Stimulated activated CD4-positive, alpha-beta T cell treated with anti-CD3 and anti-CD28 coated beads, Interleukin-15, amount 100 ng/mL, for 24 hours (primary cell): ENCODE data around the gene INSYN1.
"Not testable (repeated sequence)": the region's sequence is repeated elsewhere in the genome, so short reads cannot be mapped to it uniquely, and the experiment has no call there.

ENCODE experiments used
- DNase-seq: peaks from one replicate; pipeline ENCODE4 v3.0.0-alpha.2; 2020

Gene INSYN1

DNA sequence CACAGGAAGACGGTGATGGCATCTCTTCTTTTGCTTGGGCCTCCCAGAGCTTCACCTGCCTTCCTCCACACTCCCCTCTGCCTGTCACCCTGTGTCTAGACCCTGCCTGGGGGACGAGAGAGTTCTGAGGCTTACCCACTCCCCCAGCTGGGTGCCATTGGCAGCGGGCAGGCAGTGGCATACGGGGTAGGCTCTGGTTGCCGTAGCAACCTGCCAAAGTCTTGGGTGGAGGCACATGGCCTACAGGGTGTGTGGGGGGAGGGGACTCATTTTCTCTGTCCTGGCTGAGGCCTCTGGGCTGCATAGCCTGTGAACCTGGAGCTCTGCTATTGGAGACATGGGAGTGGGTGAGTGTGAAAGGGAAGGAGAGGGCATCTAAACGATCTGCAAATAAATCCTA lies 4.4 kb downstream of the INSYN1 start:
- no peak for DNase-seq

DNA sequence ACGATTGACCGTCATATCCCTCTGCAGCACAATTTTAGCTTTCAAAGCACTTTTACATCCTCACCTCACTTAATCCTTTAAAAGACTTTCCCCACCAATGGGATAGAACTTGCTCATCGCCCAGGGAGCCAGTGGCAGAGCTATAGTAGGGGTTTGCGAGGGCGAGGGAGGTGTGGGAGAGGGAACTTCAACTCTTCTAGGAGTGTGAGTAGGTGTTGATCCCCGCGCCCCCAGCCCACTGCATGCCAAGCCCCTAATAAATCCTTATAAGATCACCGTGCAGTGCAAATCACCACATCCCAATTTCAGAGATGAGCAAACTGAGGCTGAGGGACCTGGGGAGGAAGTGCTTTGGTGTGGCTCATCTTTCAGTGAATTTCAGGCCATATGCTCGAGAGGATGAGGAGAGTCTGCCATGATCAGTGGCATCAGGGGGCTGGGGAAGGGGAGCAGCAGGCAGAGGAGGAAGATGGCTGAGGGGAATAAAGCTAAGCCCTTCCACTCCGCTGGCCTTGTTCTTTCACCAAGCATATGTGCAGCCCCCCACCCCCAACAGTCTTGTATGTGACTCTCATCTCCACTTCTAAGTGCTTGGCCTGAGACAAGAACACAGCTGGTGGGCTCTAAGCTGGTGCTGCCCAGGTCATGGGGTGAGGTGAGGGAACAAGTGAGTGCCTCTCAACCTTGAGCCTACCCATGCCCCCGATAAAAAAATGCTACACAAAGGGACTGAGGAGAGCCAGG lies 5.1 kb downstream of the INSYN1 start:
- DNase-seq = no peak

DNA sequence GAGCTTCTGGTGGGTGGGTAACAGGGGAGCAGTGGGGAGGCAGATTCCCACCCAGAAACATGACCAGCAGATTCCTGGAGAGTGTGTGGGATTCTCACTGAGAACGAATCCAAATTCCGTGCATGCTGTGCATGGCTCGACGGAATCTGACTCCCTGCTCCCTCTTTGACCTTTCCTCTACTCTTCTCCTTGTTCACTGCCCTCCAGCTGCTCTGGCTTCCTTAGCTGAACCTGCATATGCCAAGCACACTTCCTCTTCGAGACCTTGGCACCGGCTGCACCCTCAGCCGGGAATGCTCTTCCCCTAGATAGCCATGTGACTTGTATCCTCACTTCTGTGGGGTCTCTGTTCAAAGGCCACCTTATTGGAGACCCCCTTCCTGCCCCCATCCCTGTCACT lies 6.3 kb downstream of the INSYN1 start:
- no peak for DNase-seq

DNA sequence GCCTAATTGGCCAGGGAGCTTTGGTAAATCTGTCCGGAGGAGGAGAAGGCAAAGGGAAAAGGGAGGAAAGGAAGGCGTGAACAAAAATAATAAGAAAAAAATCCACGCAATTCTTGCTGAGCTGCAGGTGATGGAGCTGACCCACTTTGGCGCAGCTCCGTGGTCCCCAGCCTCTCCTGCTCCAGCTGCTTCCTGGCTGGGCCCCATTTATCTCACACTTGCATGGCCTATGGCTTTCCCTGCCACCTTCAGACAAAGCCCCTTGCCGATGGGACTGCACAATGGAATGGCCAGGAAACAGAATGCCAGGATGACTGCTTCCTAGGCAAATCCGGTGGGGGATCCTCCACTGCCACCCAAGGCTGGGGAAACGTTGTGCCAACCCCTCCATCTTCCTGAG lies 6.9 kb downstream of the INSYN1 start:
- DNase-seq = no peak

DNA sequence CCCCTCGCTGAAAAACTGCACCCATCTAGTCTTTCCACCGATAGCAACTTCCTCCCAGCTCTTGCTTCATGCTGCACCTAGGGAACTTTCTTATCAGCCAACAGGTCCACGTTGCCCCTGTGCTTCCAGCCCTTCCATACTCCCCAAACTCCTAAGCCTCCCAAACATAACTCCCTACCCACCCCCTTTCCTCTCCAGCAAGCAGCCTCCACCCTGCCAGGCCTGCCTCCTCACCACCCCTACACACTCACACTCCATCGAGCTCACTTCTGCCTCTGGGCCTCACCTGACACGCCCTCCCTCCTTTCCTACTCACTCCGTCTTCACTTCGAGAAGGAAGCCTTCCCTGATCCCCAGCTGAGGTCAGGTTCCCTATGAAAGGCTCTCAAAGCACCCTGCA lies 8.1 kb downstream of the INSYN1 start:
- DNase-seq = no peak

DNA sequence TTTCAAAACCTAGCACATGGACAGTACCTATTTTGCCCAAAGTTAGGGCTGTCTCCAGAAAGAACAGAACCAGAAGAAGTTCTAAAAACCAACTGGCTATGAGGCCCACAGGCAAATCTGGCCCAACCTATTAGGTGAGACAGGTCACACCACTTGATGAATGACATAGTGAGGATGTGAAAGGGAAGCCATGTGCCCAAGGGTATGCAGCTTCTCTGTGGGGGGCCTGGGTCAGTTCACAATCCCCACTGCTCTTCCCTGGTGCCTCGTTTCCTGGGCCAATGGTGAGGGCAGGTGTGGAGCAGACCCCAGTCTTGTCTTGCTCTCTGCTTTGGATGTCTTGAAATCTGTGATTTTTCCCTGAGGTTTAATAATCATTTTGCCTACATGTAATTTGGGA lies 8.9 kb downstream of the INSYN1 start:
- no peak for DNase-seq

DNA sequence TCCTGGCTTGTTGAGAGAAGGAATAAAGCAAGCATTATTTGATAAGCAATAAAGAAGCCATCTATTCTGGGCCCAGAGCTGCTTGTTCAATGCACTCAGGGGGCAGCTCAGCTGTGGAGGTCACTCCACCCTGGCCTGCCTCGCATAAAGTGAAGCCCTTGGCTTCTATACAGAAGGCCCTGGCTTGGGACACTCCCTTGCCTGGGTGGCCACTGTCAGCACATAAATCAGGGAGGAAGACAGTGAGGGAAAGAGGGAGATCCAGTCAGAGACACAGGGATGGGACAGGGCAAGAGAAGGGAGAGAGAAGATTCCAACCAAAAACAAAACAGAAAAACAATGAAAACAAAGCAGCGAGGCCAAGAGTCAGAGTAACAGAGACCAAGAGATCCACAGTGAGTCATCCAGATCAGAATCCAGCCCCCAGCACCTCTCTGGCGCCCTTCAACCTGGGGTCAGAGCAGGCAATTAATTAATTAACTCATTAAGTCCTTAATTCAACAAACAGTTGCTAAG lies 11.8 kb downstream of the INSYN1 start:
- no peak for DNase-seq

DNA sequence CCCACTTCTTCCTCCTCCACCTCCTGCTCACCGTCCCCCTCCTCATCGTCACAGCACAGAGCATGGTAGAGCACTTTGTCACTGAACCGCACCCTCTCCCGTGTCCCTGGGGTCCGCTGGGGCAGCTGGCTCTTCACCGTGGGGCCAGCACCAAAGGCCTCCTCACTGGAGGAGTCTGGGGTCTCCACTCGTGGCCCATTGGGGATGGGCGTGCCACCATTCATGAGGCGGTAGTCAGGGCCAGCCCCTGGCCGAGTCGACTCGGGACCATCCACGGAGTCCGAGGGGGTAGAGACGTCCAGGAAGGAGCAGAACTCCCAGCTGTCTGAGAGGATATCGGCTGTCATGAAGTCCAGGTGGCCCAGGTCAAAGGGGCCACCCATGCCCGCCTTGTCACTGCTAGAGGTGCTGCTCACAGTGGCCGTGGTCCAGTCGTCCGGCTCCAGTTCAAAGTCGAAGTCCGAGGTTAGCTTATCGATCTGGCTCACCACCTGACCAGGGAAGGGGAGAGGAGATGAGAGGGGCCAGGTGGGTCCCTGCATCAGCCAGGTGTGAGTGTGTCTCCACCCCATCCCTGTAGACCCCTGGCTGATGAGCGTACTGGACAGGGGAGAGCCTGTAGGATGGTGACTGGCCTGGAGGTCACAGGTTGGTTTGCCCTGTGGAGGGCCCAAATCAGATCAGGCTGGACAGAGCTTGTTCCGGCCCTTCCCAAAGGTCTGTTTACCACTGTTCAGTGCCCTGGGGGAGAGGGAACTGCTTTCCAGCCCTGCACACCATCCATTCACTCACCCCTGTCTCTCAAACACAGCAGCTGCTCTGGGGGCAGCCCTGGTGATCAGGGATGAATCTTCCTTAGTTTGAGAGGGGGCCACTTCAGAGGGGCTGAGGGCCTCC lies 12.8 kb downstream of the INSYN1 start:
- DNase-seq = no peak

DNA sequence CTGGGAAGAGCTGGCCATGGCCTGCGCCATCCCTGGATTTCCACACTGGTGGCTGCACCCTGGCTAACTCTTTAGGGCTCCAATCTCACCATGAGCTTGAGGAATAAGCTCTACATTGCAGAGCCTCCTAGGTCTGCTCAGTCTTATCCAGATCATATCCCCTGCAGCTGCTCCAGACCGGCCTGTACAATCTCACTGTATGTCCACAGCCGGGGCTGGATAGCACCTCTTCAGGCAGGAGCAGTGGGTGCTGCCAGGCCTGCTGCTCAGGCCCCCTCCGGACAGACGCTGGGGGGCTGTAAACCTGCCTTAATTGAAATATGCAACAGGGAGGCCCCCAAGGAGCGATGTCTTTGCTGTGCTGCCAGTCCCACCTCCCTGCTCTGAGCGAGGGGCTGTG lies 15.6 kb downstream of the INSYN1 start:
- DNase-seq = no peak

DNA sequence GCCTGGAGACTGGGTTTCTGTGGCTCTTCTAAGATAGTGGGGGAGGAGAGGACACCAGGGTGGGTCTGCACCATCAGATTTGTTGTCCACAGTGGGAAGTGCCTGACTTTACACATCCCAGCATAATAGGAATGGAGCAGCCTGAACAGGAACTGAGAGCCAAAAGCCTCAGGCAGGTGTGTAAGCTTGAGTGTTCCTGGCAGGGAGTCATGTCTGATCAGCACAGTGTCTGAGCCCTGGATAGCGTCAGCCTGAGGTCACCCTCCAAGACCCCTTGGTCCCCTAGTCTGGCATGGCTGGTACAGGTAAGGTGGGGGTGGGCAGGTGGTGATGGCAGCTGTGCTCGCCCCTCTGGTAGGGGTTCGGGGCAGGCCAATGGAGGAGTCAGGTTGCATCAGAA lies 20.2 kb downstream of the INSYN1 start:
- no peak for DNase-seq

DNA sequence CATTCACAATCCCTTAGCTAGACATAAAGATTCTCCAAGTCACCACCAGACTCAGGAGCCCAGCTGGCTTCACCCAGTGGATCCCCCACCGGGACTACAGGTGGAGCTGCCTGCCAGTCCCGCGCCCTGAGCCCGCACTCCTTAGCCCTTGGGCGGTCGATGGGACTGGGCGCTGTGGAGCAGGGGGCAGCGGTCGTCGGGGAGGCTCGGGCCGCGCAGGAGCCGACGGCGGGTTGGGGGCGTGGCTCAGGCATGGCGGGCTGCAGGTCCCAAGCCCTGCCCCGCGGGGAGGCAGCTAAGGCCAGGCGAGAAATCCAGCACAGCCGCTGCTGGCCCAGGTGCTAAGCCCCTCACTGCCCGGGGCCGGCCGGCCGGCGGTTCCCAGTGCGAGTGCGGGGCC lies 21.1 kb downstream of the INSYN1 start:
- not testable (repeated sequence) for DNase-seq

DNA sequence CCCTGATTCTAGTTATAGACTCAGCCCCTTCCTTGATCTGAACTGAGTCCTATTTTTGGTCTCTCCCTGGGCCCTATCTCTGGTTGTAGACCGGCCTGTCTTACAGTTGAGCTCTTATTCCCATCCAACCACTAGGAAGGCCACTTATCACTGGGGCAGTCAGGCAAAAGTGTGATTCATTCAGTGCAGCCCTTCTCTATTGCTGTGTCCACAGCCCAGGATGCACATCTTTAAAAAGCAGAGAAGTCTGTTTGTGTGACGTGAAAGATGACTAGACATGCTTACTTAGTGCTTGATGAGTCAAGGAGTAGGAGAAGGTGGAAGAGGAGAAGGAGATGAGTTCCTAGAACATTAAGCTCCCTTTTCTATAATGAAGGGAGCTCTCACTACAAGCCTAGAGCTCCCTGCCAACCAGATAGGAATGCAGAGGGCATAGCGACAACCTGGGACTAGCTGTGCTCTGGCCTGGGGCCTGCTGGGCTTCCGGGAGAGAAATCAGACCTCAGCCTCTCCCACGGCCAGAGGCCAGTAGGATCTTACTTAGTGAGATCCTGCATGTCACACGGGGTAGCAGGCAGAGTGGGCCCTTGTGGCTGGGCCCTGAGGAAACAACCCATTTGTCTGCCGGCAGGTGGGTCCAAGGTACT lies 25.7 kb downstream of the INSYN1 start:
- no peak for DNase-seq

DNA sequence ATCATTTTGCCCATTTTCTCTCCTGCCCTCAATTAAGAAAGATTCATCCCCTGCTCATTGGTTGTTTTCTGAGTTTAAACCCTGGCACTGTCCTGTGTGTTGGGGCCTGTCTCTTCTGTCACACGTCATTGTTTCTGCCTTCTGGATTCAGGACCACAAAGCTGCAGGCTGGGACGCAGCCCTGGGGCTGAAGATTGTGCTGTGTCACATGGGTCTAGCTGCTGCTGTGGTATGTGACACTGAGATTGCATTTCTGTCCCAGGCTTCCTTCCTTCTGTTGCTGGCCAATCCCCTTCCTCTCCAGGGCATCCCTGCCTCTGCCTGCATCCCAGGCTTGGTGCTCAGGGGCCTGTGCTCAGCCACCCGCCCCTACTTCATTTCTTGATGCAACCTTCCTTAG lies 28.9 kb downstream of the INSYN1 start:
- no peak for DNase-seq

DNA sequence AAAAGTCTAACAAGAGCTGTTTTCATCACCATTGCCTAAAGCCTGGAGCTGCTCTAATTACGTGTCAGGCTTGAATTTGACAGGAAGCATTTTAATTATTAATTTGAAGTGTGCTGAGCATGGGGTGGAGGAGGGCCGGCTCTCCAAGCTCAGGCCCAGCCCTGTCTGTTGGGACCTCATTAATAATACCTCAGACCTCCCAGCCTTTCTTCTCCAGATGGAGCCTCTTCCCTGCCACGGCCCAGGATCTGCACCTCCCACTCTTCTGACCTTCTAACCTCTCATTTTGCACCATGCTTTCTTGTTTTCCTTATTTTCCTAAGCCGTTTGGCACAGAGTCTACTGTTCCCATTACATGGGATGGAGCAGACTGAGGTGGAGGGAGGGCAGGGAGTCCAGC lies 30.0 kb downstream of the INSYN1 start:
- no peak for DNase-seq

DNA sequence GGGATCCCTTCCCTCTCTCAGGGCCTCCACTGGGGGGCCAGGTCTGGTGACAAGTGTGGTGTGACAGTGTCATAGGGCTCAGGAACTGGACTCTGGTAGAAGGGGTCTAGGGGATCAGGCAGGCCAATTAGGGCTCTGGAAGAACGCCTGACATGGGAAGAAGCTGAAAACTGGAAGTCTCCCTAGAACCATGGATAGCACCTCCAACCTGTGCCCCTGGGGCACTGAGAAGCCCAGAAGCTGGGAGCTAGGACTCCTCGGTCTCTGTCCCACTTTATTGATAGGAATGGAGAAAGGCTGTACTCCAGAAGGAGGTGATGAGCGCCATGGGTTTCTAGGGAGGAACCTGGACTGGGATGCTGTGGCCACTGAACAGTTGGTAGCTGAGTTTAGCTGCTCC lies 30.7 kb downstream of the INSYN1 start:
- DNase-seq = no peak

DNA sequence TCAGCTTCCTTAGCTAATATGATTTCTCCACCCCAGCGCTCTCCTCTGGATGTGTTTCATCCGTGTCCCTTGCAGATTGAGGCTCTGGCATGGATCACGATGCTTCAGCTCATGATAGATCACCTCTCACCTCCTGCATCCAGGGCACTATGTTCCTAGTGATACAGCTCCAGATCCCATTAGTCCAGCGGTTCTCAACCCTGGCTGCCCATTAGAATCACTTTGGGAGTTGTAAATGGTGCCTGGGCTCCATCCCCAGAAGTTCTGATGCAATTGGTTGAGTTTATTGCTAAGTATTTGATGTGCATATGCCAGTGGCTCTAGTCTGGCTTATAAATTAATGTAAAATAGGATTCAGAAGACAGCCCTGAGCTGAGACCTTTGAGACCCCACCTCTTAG lies 34.5 kb downstream of the INSYN1 start:
- no peak for DNase-seq

DNA sequence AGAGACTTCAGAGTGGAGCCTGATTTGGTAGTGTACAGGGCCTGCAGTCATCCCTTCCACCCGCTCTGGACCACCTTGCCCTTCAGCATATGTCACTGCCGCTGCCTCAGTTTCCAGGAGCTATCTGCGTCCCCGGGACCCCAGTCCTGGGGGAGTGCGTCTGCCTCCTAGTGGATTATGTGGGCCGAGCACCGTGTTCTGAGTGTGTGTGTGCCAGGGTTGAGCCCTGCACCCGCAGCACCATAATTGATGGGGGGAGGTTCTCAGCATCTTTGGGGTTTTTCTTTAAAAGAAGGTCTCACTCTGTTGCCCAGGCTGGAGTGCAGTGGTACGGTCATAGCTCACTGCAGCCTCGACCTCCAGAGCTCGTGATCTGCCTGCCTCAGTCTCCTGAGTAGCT lies 35.3 kb downstream of the INSYN1 start:
- no peak for DNase-seq

DNA sequence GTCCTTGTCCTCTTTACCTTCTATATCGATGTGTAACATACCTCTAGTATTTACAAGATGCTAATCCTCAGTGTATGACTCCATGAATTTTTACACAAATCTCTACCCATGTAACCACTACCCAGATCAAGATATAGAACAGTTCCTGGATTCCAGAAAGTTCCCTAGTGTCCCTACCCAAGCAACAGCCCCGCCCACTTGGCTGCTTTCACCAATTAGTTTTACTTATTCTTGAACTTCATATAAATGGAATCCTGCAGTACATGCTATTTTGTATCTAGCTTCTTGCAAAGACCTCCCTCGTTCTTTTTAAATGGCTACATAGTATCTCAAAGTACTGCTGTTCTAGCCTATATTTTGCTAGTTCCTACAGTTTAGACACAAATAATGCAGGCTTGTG lies 35.9 kb downstream of the INSYN1 start:
- DNase-seq = no peak

DNA sequence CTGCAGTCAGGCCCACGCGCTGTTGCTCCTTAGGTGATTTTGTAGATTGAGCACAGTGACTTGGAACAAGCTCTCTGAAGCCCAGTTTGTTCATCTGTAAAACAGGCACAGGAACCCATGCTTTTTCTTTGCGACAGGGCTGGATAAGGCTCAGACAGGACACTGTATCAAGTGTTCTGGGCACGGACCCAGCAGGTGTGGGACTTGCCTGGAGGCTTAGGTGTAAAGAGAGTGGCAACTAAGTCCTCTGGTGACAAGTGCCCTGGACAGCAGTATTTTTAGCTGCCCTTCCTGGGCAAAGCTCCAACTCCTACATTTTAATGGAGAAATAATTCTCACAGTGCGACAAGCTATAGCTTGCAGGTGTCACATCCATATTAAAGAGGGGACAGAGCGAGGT lies 36.7 kb downstream of the INSYN1 start:
- no peak for DNase-seq

DNA sequence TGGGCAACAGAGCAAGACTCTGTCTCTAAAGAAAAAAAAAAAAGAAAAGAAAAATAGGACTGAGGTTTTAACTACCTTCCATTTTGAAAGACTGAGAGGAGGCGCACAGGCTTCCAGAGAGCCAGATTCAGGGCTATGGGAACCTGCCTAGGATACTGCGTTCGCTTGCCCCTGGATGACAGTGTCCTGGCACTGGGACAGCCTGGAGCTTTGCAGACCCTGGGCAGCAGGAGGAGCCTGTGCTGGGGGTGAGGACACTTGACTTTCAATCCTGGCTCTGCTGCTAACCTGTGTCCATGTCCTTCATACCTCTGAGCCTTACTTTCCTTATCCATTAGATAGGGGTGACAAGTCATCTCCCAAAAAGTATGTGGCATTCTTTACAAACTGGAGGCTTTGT lies 37.7 kb downstream of the INSYN1 start:
- no peak for DNase-seq

DNA sequence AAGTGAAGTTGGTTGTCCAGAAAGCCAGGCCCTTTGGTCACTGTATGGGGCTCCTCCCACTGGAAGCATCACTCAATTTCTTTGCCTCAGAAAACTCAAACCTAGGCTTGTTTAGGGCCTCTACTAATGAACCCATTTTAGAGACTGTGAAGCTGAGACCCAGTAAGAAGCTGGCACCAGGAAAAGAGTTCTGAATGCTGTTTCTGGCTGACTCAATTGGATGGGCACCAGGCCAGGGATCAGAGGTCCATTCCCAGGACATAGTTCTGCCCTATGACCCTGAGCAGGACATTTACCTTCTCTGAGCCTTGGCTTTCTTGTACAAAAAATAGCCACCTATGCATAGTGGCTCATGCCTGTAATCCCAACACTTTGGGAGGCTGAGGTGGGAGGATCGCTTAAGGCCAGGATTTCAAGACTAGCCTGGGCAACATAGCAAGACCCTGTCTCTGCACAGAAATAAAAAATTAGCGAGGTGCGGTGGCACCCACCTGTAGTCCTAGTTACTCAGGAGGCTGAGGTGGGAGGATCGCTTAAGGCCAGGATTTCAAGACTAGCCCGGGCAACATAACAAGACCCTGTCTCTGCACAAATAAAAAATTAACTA lies 38.4 kb downstream of the INSYN1 start:
- DNase-seq = no peak

DNA sequence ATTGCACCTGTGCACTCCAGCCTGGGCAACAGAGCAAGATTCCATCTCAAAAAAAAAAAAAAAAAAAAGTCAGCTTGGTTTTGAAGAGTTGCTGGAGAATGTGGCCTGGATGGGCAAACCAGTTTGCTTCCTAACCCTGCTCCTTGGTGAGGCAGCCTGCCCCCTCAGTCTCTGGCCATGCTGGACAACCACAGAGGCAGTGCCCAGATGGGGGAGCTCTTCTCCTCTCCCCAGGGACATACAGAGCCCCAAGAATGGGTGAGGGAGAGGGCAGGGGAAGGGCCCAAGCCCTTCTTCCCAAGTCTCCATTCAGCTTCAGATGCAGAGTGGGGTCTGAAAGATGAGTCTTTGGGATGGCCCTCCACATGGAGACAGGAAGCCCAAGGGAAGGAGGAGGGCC lies 41.0 kb downstream of the INSYN1 start:
- no peak for DNase-seq

DNA sequence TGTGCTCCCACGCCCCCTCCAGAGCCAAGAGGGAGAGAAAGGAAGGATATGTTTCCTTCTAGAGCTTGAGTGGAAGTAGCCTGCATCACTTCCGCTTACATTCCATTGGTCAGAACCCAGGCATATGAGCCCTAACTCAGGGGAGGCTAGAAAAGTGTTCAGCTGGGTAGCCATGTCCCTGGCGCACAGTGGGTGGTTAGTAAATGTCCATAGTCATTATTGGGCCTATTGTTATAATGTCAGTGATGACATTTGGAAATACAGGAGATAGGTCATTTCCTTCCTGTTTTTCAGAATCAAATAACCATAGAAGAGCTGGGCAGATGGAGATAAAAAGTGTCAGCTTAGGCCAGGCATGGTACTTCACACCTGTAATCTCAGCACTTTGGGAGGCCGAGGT lies 41.6 kb downstream of the INSYN1 start:
- no peak for DNase-seq
